Gastroesophageal sphincter (tissue), 3 donors: ENCODE measurements around the gene OR2F2.

Experiments
- POLR2AphosphoS5 ChIP-seq: sonication (generic); formaldehyde crosslinking; IDR thresholded peaks from one replicate; pipeline ENCODE4 v1.6.1; 2017; ENCODE audit warnings: antibody characterized with exemption
- TF ChIP-seq, protein P1 (sequence below), 4 experiments: fragments of 200-600 bp in 2 of 4; fragments of 450-650 bp in 2 of 4; sonication (generic) in 1 of 4; IDR thresholded peaks; one replicate each; pipeline ENCODE4 v1.5.1; 2017 to 2019; ENCODE audit warnings: antibody characterized with exemption in 4 of 4, mild to moderate bottlenecking in 2 of 4, moderate library complexity in 2 of 4

DNA sequence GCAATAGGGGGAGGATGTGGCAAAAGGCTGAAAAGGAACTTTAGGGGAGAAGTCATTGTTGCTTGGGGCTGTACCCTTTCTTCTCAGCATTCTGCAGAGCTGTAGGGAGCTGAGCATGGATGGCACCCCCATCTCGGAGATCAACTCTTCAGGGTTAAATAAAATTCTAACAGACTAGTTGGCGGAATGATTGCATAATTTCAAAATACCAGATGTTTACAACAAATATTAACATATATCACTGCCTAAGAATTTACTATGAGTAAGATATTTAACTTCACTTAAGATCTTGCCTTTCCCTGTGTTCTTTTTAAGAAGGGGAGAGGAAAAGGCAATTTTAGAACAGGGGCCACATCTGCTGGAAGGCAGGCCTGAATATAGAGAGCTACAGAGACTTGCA lies 19.1 kb downstream of the OR2F2 start:
- no peak for TF ChIP-seq POLR2AphosphoS5
- TF ChIP-seq, protein P1, sequence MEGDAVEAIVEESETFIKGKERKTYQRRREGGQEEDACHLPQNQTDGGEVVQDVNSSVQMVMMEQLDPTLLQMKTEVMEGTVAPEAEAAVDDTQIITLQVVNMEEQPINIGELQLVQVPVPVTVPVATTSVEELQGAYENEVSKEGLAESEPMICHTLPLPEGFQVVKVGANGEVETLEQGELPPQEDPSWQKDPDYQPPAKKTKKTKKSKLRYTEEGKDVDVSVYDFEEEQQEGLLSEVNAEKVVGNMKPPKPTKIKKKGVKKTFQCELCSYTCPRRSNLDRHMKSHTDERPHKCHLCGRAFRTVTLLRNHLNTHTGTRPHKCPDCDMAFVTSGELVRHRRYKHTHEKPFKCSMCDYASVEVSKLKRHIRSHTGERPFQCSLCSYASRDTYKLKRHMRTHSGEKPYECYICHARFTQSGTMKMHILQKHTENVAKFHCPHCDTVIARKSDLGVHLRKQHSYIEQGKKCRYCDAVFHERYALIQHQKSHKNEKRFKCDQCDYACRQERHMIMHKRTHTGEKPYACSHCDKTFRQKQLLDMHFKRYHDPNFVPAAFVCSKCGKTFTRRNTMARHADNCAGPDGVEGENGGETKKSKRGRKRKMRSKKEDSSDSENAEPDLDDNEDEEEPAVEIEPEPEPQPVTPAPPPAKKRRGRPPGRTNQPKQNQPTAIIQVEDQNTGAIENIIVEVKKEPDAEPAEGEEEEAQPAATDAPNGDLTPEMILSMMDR (IDR thresholded peaks at IDR 0.05): no peak
